Neutrophil (primary cell): ENCODE data around the gene MARCHF10.

Experiments
- H3K27ac ChIP-seq: fragments of 200-600 bp; sonication (generic); 2 replicates; pipeline ENCODE4 v1.5.1; 2016; ENCODE audit warnings: mild to moderate bottlenecking, moderate library complexity
- H3K27me3 ChIP-seq: fragments of 200-600 bp; sonication (generic); 2 replicates; pipeline ENCODE4 v1.6.0; 2016; ENCODE audit warnings: mild to moderate bottlenecking
- H3K36me3 ChIP-seq: fragments of 200-600 bp; sonication (generic); 2 replicates; pipeline ENCODE4 v1.5.1; 2017
- H3K4me1 ChIP-seq, 2 experiments: fragments of 200-600 bp in 1 of 2; sonication (generic) in 1 of 2; 1 replicate in 1 of 2; 2 replicates in 1 of 2; pipeline versions ENCODE4 v1.5.1 to v1.6.1; 2013 to 2016; ENCODE audit warnings: low read depth in 1 of 2, low read length in 1 of 2, mild to moderate bottlenecking in 1 of 2, moderate library complexity in 1 of 2; ENCODE audit not compliant: control insufficient read depth in 1 of 2, insufficient read depth in 1 of 2
- H3K4me3 ChIP-seq, 2 experiments: fragments of 200-600 bp in 1 of 2; sonication (generic) in 1 of 2; 1 replicate in 1 of 2; 2 replicates in 1 of 2; pipeline ENCODE4 v1.5.1; 2013 to 2016; ENCODE audit warnings: low read depth in 1 of 2, low read length in 1 of 2, mild to moderate bottlenecking in 1 of 2, moderate library complexity in 1 of 2
- H3K9me3 ChIP-seq: fragments of 200-600 bp; sonication (generic); 2 replicates; pipeline ENCODE4 v1.5.1; 2016
- CTCF ChIP-seq: fragments of 200-600 bp; sonication (generic); IDR thresholded peaks from 2 replicates; pipeline ENCODE4 v1.5.1; 2016; ENCODE audit warnings: antibody characterized with exemption

MARCHF10 gene

GRCh38 chr17:62804025-62804424, 4.1 kb downstream of the MARCHF10 start:
- Histone ChIP-seq H3K4me1 (peaks cover 0 to 6% of the 10 kb centered on the region in 2 experiments), H3K27ac (no peak overlapping the region), H3K9me3 (no peaks in the 10 kb centered on the region), H3K27me3 (peaks cover 32% of the 10 kb centered on the region), H3K36me3 (no peaks in the 10 kb centered on the region), H3K4me3 (no peak overlapping the region)
- no peak for TF ChIP-seq CTCF

DNA sequence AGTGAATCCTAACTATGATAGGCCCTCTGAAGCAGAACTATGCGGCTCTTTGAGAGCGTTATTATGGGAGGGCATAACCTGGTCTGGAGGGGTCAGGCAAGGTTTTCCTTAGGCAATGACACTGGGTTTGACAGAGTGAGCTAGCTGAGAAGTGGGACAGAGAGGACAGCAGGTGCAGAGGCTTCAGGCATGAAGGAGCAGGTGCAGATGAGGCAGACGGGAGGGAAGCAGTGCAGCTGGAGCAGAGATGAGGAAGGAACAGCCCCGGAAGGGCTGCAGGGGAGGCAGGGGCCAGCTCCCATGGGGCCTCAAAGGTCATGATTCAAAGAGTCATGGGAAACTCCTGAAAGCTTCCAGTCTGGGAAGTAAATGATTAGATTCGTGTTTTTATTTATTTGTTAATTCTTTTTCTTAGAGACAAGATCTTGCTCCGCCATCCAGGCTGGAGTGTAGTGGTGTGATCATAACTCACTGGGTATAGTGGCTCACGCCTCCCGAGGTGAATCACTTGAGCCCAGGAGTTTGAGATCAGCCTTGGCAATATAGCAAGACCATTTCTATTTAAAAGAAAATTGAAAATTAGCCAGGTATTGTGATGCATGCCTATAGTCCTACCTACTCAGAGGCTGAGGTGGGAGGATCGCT, 5.4 kb downstream of the MARCHF10 start:
- H3K27me3 ChIP-seq, result peaks cover 19% of the 10 kb centered on the region
- TF ChIP-seq CTCF, result no peak
- H3K36me3 ChIP-seq, result no peaks in the 10 kb centered on the region
- no peaks in the 10 kb centered on the region for H3K9me3 ChIP-seq
- H3K27ac ChIP-seq, result no peak overlapping the region
- peaks cover 0 to 1% of the 10 kb centered on the region in 2 experiments for H3K4me1 ChIP-seq
- H3K4me3 ChIP-seq, result no peak overlapping the region

GRCh38 chr17:62801553-62802114, 6.5 kb downstream of the MARCHF10 start:
- H3K27me3 ChIP-seq, result peaks cover 8% of the 10 kb centered on the region
- H3K9me3 ChIP-seq, result no peaks in the 10 kb centered on the region
- no peak overlapping the region for H3K27ac ChIP-seq
- H3K4me3 ChIP-seq, result no peak overlapping the region
- TF ChIP-seq CTCF, result no peak
- H3K36me3 ChIP-seq, result no peaks in the 10 kb centered on the region
- no peaks in the 10 kb centered on the region for H3K4me1 ChIP-seq

- Histone ChIP-seq H3K27ac (no peak overlapping the region), H3K9me3 (no peaks in the 10 kb centered on the region), H3K27me3 (no peaks in the 10 kb centered on the region), H3K4me1 (no peaks in the 10 kb centered on the region), H3K36me3 (no peaks in the 10 kb centered on the region), H3K4me3 (no peak overlapping the region)
- no peak for TF ChIP-seq CTCF
Measured at GRCh38 chr17:62800585-62800984, 7.5 kb downstream of the MARCHF10 start.

DNA sequence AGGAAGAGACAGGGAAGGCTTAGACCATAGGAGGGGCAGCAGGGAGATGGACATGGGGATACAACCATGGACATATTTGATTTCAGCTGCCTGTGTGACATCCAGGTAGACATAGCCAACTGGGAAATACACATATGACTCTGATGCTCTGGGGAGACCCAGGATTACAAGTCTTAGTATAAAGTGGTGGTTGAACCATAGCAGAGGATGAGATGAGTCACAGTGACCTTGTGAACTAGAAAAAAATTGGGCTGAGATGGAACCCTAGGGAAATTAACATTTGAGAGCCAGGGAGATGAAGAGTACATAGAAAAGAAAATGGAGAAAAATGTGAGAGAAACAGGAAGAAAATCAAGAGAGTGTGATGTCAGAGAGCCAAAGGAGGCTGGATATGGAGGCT, 10.2 kb downstream of the MARCHF10 start:
- TF ChIP-seq CTCF, result no peak
- peaks cover 16% of the 10 kb centered on the region for H3K27me3 ChIP-seq
- H3K9me3 ChIP-seq, result no peaks in the 10 kb centered on the region
- no peaks in the 10 kb centered on the region for H3K4me1 ChIP-seq
- H3K36me3 ChIP-seq, result no peaks in the 10 kb centered on the region
- H3K4me3 ChIP-seq, result no peak overlapping the region
- H3K27ac ChIP-seq, result no peak overlapping the region
